Astrocyte (in vitro differentiated cells and primary cell): ENCODE data around the gene PGLYRP4. TPM values are rescaled to one million over a fixed set of nuclear protein-coding genes. Genes with fewer than 3 reads are reported as not detected.

Experiments used
- DNase-seq: peaks from one replicate; pipeline ENCODE4 v3.0.0-alpha.2; 2010; ENCODE audit warnings: low read depth
- FAIRE-seq: peaks from 2 replicates; lab custom pipeline; 2011; peaks lifted over from hg19 to GRCh38; lab: Jason Lieb, UNC
- H2AFZ ChIP-seq: 2 replicates; pipeline ENCODE4 v1.6.0; 2012; ENCODE audit warnings: low read depth, low read length, inconsistent platforms
- H3K27ac ChIP-seq: 2 replicates; pipeline ENCODE4 v1.5.1; 2011; ENCODE audit warnings: low read depth, low read length, inconsistent platforms
- H3K27me3 ChIP-seq: 2 replicates; pipeline ENCODE4 v1.6.0; 2011; ENCODE audit warnings: low read length, inconsistent platforms; ENCODE audit not compliant: insufficient read depth
- H3K36me3 ChIP-seq: 2 replicates; pipeline ENCODE4 v1.5.1; 2011; ENCODE audit warnings: low read length, inconsistent platforms; ENCODE audit not compliant: insufficient read depth
- H3K4me1 ChIP-seq: 2 replicates; pipeline ENCODE4 v1.5.1; 2011; ENCODE audit warnings: low read length, inconsistent platforms; ENCODE audit not compliant: insufficient read depth
- H3K4me2 ChIP-seq: 2 replicates; pipeline ENCODE4 v1.6.0; 2012; ENCODE audit warnings: low read length, inconsistent platforms
- H3K4me3 ChIP-seq: 2 replicates; pipeline ENCODE4 v1.5.1; 2011; ENCODE audit warnings: low read depth, mild to moderate bottlenecking, low read length, inconsistent platforms; ENCODE audit not compliant: insufficient read depth
- H3K79me2 ChIP-seq: 2 replicates; pipeline ENCODE4 v1.6.0; 2012; ENCODE audit warnings: mild to moderate bottlenecking, low read length, inconsistent platforms; ENCODE audit not compliant: insufficient read depth
- H3K9ac ChIP-seq: 2 replicates; pipeline ENCODE4 v1.6.0; 2012; ENCODE audit warnings: mild to moderate bottlenecking, low read length, inconsistent platforms
- H3K9me3 ChIP-seq: 2 replicates; pipeline ENCODE4 v1.5.1; 2012; ENCODE audit warnings: low read depth, mild to moderate bottlenecking, low read length, inconsistent platforms; ENCODE audit not compliant: insufficient read depth
- H4K20me1 ChIP-seq: 2 replicates; pipeline ENCODE4 v1.6.0; 2012; ENCODE audit warnings: low read length, inconsistent platforms; ENCODE audit not compliant: insufficient read depth
- H3K27ac Mint-ChIP-seq: one replicate; pipeline ENCODE4 v1.8.0; 2021; ENCODE audit warnings: mild to moderate bottlenecking, mixed read lengths; ENCODE audit not compliant: unreplicated experiment
- H3K27me3 Mint-ChIP-seq: one replicate; pipeline ENCODE4 v1.8.0; 2021; ENCODE audit warnings: low read depth, mixed read lengths; ENCODE audit not compliant: unreplicated experiment
- H3K36me3 Mint-ChIP-seq: one replicate; pipeline ENCODE4 v1.8.0; 2021; ENCODE audit warnings: low read depth, mixed read lengths; ENCODE audit not compliant: unreplicated experiment
- H3K4me1 Mint-ChIP-seq: one replicate; pipeline ENCODE4 v1.8.0; 2021; ENCODE audit warnings: low read depth, mixed read lengths; ENCODE audit not compliant: unreplicated experiment
- H3K4me3 Mint-ChIP-seq: one replicate; pipeline ENCODE4 v1.8.0; 2021; ENCODE audit warnings: mild to moderate bottlenecking, moderate library complexity, mixed read lengths; ENCODE audit not compliant: unreplicated experiment
- H3K9me3 Mint-ChIP-seq: one replicate; pipeline ENCODE4 v1.8.0; 2021; ENCODE audit warnings: mild to moderate bottlenecking, mixed read lengths; ENCODE audit not compliant: unreplicated experiment
- CTCF ChIP-seq: IDR thresholded peaks from 2 replicates; pipeline ENCODE4 v1.5.1; 2011; ENCODE audit warnings: low read depth, mild to moderate bottlenecking, inconsistent platforms, low read length, moderate library complexity; ENCODE audit not compliant: insufficient read depth
- EZH2 ChIP-seq: IDR thresholded peaks from 2 replicates; pipeline ENCODE4 v1.6.1; 2012; ENCODE audit warnings: mild to moderate bottlenecking, low read length, inconsistent platforms; ENCODE audit not compliant: insufficient read depth
- total RNA-seq: library from RNA; stranded (reverse); gene quantifications from 2 replicates; pipeline ENCODE4 v1.2.1, GENCODE V29; 2021

The PGLYRP4 gene
- total RNA-seq, 1 donor from 2014 or later, result not detected

- no peak overlapping the region for H3K4me3 Mint-ChIP-seq
Observed at GRCh38 chr1:153389973-153390879, 41.6 kb upstream of the PGLYRP4 start.

GRCh38 chr1:153389401-153389800, 40.8 kb upstream of the PGLYRP4 start:
- no peak overlapping the region for H2AFZ ChIP-seq
- H3K4me1 ChIP-seq, result no peaks in the 10 kb centered on the region
- Mint-ChIP-seq H3K27me3 (peaks cover 50% of the 10 kb centered on the region), H3K36me3 (no peaks in the 10 kb centered on the region), H3K4me3 (no peak overlapping the region), H3K4me1 (no peaks in the 10 kb centered on the region), H3K9me3 (no peaks in the 10 kb centered on the region), H3K27ac (no peak overlapping the region)
- H3K9me3 ChIP-seq, result no peaks in the 10 kb centered on the region
- no peak overlapping the region for H3K4me3 ChIP-seq
- H3K79me2 ChIP-seq, result no peaks in the 10 kb centered on the region
- TF ChIP-seq EZH2 (no peak), CTCF (no peak)
- FAIRE-seq (no peak), DNase-seq (no peak)
- H3K36me3 ChIP-seq, result no peaks in the 10 kb centered on the region
- H3K9ac ChIP-seq, result no peak overlapping the region
- H3K27ac ChIP-seq, result no peak overlapping the region
- no peaks in the 10 kb centered on the region for H3K27me3 ChIP-seq
- H3K4me2 ChIP-seq, result no peak overlapping the region
- H4K20me1 ChIP-seq, result no peaks in the 10 kb centered on the region

More at GRCh38 chr1:153389973-153390879, 41.6 kb upstream of the PGLYRP4 start:
- H3K9me3 ChIP-seq, result no peaks in the 10 kb centered on the region
- H2AFZ ChIP-seq, result no peak overlapping the region
- H3K4me2 ChIP-seq, result no peak overlapping the region
- no peaks in the 10 kb centered on the region for H3K4me1 ChIP-seq
- no peak overlapping the region for H3K27ac ChIP-seq
- TF ChIP-seq EZH2 (no peak), CTCF (no peak)
- H4K20me1 ChIP-seq, result no peaks in the 10 kb centered on the region
- H3K79me2 ChIP-seq, result no peaks in the 10 kb centered on the region
- Mint-ChIP-seq H3K36me3 (no peaks in the 10 kb centered on the region), H3K9me3 (no peaks in the 10 kb centered on the region), H3K27me3 (peaks cover 54% of the 10 kb centered on the region), H3K27ac (no peak overlapping the region), H3K4me1 (no peaks in the 10 kb centered on the region)
- FAIRE-seq (no peak), DNase-seq (no peak)
- H3K4me3 ChIP-seq, result no peak overlapping the region
- no peak overlapping the region for H3K9ac ChIP-seq
- no peaks in the 10 kb centered on the region for H3K27me3 ChIP-seq
- no peaks in the 10 kb centered on the region for H3K36me3 ChIP-seq

GRCh38 chr1:153387785-153388184, 39.1 kb upstream of the PGLYRP4 start:
- no peak overlapping the region for H3K27ac Mint-ChIP-seq
- no peak overlapping the region for H2AFZ ChIP-seq
- FAIRE-seq, result no peak
- no peaks in the 10 kb centered on the region for H3K36me3 ChIP-seq
- no peak overlapping the region for H3K4me3 ChIP-seq
- no peak overlapping the region for H3K9ac ChIP-seq
- TF ChIP-seq CTCF (no peak), EZH2 (no peak)
- H3K36me3 Mint-ChIP-seq, result no peaks in the 10 kb centered on the region
- no peaks in the 10 kb centered on the region for H3K4me1 Mint-ChIP-seq
- H3K27ac ChIP-seq, result no peak overlapping the region
- H3K27me3 ChIP-seq, result no peaks in the 10 kb centered on the region
- H3K79me2 ChIP-seq, result no peaks in the 10 kb centered on the region
- no peak for DNase-seq
- H3K4me1 ChIP-seq, result no peaks in the 10 kb centered on the region
- H3K9me3 Mint-ChIP-seq, result no peaks in the 10 kb centered on the region
- H4K20me1 ChIP-seq, result no peaks in the 10 kb centered on the region
- peaks cover 47% of the 10 kb centered on the region for H3K27me3 Mint-ChIP-seq
- no peak overlapping the region for H3K4me2 ChIP-seq
- no peak overlapping the region for H3K4me3 Mint-ChIP-seq
- no peaks in the 10 kb centered on the region for H3K9me3 ChIP-seq
